Measurements from ENCODE around the gene PPIF.

The PPIF gene

DNA sequence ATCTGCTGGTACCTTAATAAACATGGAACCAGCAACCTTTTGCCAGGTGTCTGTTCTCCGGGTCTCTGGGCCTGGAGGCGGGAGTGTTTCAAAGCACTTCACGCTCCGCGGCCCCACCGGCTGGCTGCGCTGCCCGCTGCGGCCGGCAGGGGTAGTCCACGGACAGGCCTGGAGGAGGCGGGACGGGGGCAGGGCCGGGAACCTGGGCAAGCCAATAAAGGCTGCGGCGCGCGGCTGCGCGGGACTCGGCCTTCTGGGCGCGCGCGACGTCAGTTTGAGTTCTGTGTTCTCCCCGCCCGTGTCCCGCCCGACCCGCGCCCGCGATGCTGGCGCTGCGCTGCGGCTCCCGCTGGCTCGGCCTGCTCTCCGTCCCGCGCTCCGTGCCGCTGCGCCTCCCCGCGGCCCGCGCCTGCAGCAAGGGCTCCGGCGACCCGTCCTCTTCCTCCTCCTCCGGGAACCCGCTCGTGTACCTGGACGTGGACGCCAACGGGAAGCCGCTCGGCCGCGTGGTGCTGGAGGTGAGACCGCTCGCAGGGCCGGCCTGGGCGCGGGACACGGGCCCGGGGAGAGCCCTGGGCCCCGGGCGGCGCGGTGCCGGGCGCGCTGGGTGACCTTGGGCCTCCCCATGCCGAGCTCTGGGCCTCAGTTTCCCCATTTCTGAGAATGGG, at the start of gene PPIF:
Gene PPIF, plus strand, starts transcription at position 244 of the 668 bp plus-strand sequence. Its CDS starts 80 bp downstream, at position 324.
- in situ Hi-C loops (cut with HindIII; ENCODE audit: low sequenced_read_pairs) = no loop called here

GRCh38 chr10:79298403-79299244, 48.6 kb upstream of the PPIF start:
- in situ Hi-C loops (cut with HindIII; ENCODE audit: low sequenced_read_pairs) = no loop called here

GRCh38 chr10:79299397-79300241, 47.6 kb upstream of the PPIF start:
- in situ Hi-C loops (cut with HindIII; ENCODE audit: low sequenced_read_pairs) = no loop called here

DNA sequence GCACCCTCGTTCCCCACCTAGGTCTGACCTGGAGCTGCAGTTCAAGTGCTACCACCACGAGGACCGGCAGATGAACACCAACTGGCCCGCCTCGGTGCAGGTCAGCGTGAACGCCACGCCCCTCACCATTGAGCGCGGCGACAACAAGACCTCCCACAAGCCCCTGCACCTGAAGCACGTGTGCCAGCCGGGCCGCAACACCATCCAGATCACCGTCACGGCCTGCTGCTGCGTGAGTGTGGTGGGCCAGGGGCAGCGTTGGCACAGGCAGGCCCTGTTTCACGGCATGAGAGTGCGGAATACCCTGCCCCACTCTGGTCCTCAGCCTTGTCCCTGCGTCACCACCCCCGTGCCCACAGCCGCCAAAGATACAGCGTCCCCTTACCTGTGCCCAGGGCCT, 46.6 kb upstream of the PPIF start:
- in situ Hi-C loops (cut with HindIII; ENCODE audit: low sequenced_read_pairs) = no loop called here

DNA sequence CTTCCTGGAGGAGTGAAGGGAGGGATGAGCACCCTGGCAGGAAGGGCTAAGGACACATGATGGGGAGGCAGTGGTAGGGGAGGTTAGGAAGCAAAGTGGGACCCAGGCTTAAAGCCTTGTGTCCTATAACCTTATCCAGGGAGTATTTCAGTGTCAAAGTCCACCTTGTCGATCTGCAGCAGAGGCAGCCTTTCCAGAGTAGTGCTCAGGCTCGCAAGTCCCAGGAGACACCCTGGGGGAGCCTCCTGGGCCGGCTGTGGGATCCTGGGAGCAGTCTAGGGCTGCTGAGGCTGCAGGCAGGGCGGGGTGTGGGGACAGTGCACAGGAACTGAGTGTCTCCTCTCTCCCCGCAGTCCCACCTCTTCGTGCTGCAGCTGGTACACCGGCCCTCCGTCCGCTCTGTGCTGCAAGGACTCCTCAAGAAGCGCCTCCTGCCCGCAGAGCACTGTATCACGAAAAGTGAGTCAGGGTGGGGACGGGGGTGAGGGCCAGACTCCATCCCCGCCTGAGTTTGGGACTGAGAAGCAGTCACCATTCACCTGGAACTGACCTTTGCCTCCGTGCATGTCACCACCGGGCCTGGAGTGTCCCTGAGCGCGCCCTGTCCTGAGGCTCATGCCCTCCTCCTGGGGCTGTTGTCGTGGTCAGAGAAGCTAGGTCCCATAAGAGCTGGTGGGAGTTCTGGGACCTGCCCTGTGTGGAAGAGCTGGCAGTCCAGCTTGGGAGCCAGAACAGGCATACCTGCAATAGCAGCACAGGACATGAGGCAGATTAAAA, 45.3 kb upstream of the PPIF start:
- in situ Hi-C loops (cut with HindIII; ENCODE audit: low sequenced_read_pairs) = no loop called here

DNA sequence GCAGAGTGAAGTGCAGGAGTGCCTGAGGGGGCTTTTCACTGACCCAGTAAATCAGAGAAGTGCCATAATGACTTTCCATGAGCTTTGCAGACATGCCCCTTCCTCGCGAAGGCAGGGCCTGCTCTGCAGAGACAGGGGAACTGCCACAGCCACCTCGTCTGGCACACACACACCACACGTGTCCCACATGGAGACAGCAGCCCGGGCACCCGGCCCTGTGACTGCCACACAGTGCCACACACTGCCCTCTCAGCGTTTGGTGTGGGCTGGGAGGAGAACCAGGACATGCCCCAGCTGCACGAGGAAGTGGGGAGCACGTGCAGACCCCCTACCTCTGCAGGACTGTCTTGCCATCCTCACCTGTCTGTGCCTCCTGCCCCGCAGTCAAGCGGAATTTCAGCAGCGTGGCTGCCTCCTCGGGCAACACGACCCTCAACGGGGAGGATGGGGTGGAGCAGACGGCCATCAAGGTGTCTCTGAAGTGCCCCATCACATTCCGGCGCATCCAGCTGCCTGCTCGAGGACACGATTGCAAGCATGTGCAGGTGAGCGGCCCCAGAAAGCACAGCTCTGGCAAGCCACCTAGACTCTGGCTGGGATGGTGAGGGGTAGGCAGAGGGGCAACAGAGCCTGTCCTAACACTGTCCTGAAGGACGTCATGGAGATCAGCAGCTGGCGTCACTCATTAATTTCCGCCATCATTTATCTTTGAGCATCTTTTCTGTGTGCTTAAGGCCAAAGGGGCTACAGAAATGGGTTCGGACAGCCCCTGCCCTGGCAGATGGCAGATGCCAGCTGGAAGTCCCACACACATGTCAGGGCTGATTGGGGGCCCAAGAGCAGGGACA, 43.4 kb upstream of the PPIF start:
- in situ Hi-C loops (cut with HindIII; ENCODE audit: low sequenced_read_pairs) = no loop called here

GRCh38 chr10:79304479-79305087, 42.7 kb upstream of the PPIF start:
- in situ Hi-C loops (cut with HindIII; ENCODE audit: low sequenced_read_pairs) = no loop called here

DNA sequence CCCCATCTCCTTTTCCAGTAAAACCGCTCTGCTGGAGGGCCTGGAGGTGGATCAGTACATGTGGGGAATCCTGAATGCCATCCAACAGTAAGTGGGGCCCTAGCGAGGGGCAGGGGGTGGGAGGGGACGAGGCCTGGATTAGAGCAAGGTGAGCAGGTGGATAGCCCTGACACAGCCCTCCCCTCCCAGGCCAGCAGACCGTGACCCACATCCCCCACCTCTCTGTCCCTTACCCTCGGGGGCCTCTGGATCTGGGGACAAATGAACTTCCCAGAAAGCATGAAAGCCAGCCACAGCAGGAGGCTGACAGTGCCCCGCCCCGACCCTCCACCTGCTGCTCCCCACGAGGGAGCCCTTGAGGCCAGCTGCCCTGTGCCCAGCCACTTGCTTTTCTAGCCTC, 41.8 kb upstream of the PPIF start:
- in situ Hi-C loops (cut with HindIII; ENCODE audit: low sequenced_read_pairs) = no loop called here

DNA sequence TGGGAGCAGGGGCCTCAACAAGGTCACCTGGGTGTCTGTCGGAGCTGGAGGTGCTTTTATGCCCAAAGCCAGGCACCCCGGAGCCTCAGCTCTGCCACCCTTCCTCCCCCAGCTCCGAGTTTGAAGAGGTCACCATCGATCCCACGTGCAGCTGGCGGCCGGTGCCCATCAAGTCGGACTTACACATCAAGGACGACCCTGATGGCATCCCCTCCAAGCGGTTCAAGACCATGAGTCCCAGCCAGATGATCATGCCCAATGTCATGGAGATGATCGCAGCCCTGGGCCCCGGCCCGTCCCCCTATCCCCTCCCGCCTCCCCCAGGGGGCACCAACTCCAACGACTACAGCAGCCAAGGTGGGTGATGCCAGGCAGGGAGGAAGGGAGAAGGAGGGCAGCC, 41.3 kb upstream of the PPIF start:
- in situ Hi-C loops (cut with HindIII; ENCODE audit: low sequenced_read_pairs) = no loop called here

DNA sequence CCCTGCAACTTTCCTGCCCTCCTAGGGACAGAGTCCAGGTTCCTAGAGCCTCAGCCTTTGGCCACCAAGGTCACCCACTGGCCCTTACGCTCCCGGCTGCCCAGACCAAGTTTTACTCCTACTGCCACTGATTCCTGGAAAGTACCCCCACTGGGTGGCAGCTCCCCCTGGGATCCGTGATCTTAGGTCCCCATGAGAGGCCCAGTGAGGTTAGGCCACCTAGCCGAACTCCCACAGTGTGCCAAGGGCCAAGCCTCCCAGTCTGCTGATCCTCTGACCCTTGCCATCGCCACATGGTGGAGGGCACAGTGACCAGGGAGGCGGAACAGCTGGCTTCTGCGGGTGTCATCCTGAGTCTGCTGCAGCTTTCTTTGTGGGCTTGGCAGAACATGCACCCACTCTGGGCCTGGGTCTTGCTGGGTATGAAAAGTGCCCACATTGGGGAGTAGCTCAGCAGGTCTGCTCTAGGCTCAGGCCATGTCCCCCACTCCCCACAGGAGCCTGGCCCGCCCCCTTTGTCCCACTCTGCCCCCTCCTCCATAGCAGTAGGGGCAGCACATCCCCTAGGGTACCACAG, 40.5 kb upstream of the PPIF start:
- in situ Hi-C loops (cut with HindIII; ENCODE audit: low sequenced_read_pairs) = no loop called here

DNA sequence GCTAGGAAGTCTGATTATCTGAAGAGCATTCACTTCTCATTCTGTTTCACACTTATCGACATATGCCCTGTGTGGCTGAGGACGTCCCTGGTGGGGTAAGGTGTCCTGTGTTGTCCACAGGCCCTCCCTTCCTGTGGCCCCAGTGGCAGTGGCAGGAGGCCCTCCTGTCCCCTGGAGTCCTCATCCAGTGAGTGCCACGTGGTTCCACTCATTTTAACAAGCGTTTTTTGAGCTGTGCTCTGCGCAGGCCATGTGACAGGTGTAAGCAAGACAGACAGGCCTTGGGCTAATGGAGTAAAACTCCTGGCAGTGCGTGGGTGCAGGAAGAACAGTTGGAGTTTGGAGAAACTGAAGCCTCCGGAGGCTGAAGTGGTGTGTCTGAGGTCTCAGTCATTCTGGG, 39.3 kb upstream of the PPIF start:
- in situ Hi-C loops (cut with HindIII; ENCODE audit: low sequenced_read_pairs) = no loop called here

DNA sequence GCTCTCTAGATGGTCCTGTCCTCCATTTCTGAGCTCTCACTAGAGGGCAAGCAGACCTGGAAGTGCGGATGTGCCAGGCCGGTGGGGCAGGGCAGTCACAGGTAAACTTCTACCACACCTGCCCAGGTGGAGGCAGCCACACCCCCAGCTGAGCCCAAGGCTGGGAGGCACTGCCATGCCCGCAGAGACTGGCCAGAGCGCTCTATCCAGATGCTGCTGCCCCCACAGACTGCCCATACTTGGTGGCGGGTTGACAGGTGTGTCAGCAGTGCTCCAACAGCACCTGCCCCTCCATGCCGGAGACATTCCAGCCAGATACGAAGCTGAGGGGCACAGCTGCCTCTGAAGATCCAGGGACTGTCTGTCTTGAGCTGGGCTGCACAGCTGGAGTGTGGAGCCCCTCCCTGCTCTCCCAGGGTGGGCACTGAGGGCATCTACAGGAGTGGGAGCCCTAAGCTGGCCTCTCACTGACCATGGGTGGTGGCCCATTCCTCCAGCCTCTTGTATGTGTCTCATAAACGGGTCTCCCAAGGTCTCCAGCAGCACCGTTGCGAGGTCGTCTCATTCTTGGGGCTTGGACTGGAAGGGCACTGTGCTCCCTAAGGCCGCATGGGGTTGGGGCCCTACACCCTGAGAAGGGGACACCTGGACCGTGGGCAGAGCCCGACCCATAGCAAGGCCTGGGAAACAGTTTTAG, 38.2 kb upstream of the PPIF start:
- in situ Hi-C loops (cut with HindIII; ENCODE audit: low sequenced_read_pairs) = no loop called here

- in situ Hi-C loops (cut with HindIII; ENCODE audit: low sequenced_read_pairs) = no loop called here
These were observed 36.9 kb upstream of the PPIF start for GRCh38 chr10:79310200-79310865.

DNA sequence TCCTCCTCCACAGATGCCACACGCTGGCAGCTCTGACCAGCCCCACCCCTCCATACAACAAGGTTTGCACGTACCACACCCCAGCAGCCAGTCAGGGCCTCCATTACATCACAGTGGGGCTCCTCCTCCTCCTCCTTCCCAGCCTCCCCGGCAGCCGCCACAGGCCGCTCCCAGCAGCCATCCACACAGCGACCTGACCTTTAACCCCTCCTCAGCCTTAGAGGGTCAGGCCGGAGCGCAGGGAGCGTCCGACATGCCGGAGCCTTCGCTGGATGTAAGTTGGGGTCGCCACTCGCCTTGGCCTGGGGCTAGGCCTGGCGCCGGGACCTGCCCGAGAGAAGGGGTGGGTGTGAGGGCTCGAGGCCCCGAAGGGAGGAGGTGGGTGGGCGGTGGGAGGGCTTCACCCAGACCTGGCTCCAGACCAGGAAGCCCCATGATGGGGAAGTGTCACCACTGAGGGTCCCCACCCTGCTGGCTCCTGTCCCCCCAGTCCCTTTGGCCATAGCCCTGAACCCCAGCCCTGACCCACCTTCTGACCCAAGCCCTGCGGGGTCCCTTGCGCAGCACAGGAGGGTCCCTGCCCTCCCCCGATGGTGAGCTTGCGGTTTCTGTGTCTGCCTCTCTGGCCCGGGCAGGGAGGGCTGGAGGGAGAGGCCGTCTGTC, 36.2 kb upstream of the PPIF start:
- in situ Hi-C loops (cut with HindIII; ENCODE audit: low sequenced_read_pairs) = no loop called here

GRCh38 chr10:79311581-79312407, 35.5 kb upstream of the PPIF start:
- in situ Hi-C loops (cut with HindIII; ENCODE audit: low sequenced_read_pairs) = no loop called here

- in situ Hi-C loops (cut with HindIII; ENCODE audit: low sequenced_read_pairs) = no loop called here
These were observed 34.6 kb upstream of the PPIF start for GRCh38 chr10:79312601-79313187.

All from endothelial cell of hepatic sinusoid (primary cell).